Kidney epithelial cell (primary cell): Measurements from ENCODE around the gene BTBD9. TPM values are rescaled to one million over a fixed set of nuclear protein-coding genes. Genes with fewer than 3 reads are reported as not detected.

Source experiments
- DNase-seq: peaks from one replicate; pipeline ENCODE4 v3.0.0-alpha.2; 2010; ENCODE audit warnings: low read depth
- H3K27me3 ChIP-seq: 2 replicates; pipeline ENCODE4 v1.6.0; 2011; ENCODE audit warnings: low read length; ENCODE audit not compliant: control insufficient read depth, insufficient read depth
- H3K36me3 ChIP-seq: 2 replicates; pipeline ENCODE4 v1.5.1; 2011; ENCODE audit warnings: low read length; ENCODE audit not compliant: control insufficient read depth, insufficient read depth
- H3K4me3 ChIP-seq: 2 replicates; pipeline ENCODE4 v1.5.1; 2011; ENCODE audit warnings: low read depth, mild to moderate bottlenecking, control low read depth, low read length
- total RNA-seq: library from RNA; depleted of rRNA; stranded (reverse); fragments of >200 nt; gene quantifications from 2 replicates; pipeline ENCODE4 v1.2.3, GENCODE V29; 2015
- TF ChIP-seq, protein P1 (sequence below): IDR thresholded peaks from 2 replicates; pipeline ENCODE4 v1.5.1; 2011; ENCODE audit warnings: mild to moderate bottlenecking, moderate library complexity, low read length, control low read depth, inconsistent platforms; ENCODE audit not compliant: insufficient read depth, poor library complexity, severe bottlenecking

Gene BTBD9
- total RNA-seq, 1 donor from 2014 or later: 7.3 TPM

GRCh38 chr6:38179300-38179699 lies 460.4 kb downstream of the BTBD9 start:
- TF ChIP-seq, protein P1, sequence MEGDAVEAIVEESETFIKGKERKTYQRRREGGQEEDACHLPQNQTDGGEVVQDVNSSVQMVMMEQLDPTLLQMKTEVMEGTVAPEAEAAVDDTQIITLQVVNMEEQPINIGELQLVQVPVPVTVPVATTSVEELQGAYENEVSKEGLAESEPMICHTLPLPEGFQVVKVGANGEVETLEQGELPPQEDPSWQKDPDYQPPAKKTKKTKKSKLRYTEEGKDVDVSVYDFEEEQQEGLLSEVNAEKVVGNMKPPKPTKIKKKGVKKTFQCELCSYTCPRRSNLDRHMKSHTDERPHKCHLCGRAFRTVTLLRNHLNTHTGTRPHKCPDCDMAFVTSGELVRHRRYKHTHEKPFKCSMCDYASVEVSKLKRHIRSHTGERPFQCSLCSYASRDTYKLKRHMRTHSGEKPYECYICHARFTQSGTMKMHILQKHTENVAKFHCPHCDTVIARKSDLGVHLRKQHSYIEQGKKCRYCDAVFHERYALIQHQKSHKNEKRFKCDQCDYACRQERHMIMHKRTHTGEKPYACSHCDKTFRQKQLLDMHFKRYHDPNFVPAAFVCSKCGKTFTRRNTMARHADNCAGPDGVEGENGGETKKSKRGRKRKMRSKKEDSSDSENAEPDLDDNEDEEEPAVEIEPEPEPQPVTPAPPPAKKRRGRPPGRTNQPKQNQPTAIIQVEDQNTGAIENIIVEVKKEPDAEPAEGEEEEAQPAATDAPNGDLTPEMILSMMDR: no peak
- H3K27me3 ChIP-seq: no peaks in the 10 kb centered on the region
- no peak for DNase-seq
- no peaks in the 10 kb centered on the region for H3K36me3 ChIP-seq
- no peak overlapping the region for H3K4me3 ChIP-seq

DNA sequence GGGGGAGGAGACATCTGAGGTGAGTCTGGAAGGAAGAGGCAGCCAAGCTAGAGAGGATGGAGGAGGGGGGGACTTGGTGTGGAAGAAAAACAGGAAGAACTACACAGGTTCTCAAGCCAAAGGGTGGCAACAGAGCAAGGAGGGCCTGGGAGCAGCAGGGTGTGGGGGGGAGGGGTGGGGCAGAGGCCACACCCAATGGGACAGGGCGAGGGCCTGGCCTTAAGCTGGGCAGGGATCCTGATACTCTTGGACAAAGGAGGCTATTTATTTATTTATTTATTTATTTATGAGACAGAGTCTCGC lies 461.2 kb downstream of the BTBD9 start:
- Histone ChIP-seq H3K4me3 (no peak overlapping the region), H3K27me3 (no peaks in the 10 kb centered on the region), H3K36me3 (no peaks in the 10 kb centered on the region)
- DNase-seq: no peak
- TF ChIP-seq, protein P1: no peak

GRCh38 chr6:38177882-38178583 lies 461.7 kb downstream of the BTBD9 start:
- H3K36me3 ChIP-seq: no peaks in the 10 kb centered on the region
- TF ChIP-seq, protein P1: no peak
- H3K4me3 ChIP-seq: no peak overlapping the region
- no peak for DNase-seq
- H3K27me3 ChIP-seq: no peaks in the 10 kb centered on the region

GRCh38 chr6:38176797-38177751 lies 462.7 kb downstream of the BTBD9 start:
- Histone ChIP-seq H3K4me3 (no peak overlapping the region), H3K36me3 (no peaks in the 10 kb centered on the region), H3K27me3 (no peaks in the 10 kb centered on the region)
- no peak for DNase-seq
- TF ChIP-seq, protein P1: no peak

- Histone ChIP-seq H3K27me3 (no peaks in the 10 kb centered on the region), H3K4me3 (no peak overlapping the region), H3K36me3 (no peaks in the 10 kb centered on the region)
- TF ChIP-seq, protein P1: no peak
- DNase-seq: no peak
These were observed 463.9 kb downstream of the BTBD9 start for GRCh38 chr6:38175786-38176185.
